ENCODE data around the gene GBGT1. TPM values are rescaled to one million over a fixed set of nuclear protein-coding genes. Genes with fewer than 3 reads are reported as not detected.
"Not testable (repeated sequence)": the region's sequence is repeated elsewhere in the genome, so short reads cannot be mapped to it uniquely, and the experiment has no call there.

The GBGT1 gene
- polyA plus RNA-seq (2012; ENCODE audit: insufficient read depth, insufficient read length, low read depth): 7.4 TPM

DNA sequence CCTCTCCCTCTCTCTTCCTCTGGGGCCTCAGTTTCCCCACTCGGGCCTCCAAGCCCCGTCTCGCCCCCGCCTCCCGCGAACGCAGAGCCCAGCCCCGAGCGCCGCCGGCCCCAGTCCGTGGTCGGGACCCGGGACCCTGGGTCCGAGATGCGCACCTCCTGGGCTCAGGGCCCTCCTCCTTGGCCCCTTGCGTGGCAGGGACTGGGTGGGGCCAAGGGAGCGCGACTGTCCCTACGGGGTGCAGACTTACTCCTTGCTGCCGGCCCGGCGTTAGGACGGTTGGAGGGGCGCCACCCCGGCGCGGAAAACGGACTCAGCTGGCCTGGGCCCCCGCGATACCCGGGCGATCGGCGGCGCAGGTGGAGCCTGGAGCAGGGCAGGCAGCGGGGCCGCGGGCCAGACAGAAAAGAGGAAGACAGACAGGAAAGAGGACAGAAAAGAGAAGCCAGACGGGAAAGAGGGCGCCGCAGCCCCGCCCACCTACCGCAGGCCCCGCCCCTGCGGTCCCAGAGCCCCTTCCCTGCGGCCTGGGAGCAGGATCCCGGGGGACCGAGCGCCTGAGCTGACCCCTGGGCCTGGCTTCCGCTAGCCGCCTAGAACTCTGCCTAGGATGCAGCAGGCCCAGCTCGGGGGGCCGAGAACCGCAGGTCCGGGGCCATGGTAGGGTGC is at the start of gene GBGT1:
Gene GBGT1, minus strand, starts transcription at position 411 of the 669 bp plus-strand sequence. CDS start 1,502 bp downstream, outside the sequence.
- no peaks in the 10 kb centered on the region for H3K27me3 ChIP-seq
- H3K36me3 ChIP-seq: no peaks in the 10 kb centered on the region
- DNase-seq: peak; percentile 84
- no peaks in the 10 kb centered on the region for H3K4me1 ChIP-seq
- peak within 1 kb of the TSS; percentile 58 for H3K4me3 ChIP-seq (ENCODE audit: low read depth, low read length)
- TF ChIP-seq, protein P1, sequence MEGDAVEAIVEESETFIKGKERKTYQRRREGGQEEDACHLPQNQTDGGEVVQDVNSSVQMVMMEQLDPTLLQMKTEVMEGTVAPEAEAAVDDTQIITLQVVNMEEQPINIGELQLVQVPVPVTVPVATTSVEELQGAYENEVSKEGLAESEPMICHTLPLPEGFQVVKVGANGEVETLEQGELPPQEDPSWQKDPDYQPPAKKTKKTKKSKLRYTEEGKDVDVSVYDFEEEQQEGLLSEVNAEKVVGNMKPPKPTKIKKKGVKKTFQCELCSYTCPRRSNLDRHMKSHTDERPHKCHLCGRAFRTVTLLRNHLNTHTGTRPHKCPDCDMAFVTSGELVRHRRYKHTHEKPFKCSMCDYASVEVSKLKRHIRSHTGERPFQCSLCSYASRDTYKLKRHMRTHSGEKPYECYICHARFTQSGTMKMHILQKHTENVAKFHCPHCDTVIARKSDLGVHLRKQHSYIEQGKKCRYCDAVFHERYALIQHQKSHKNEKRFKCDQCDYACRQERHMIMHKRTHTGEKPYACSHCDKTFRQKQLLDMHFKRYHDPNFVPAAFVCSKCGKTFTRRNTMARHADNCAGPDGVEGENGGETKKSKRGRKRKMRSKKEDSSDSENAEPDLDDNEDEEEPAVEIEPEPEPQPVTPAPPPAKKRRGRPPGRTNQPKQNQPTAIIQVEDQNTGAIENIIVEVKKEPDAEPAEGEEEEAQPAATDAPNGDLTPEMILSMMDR (IDR thresholded peaks at IDR 0.05; ENCODE audit: low read depth, low read length): no peak
- no peaks in the 10 kb centered on the region for H3K9me3 ChIP-seq

GRCh38 chr9:133210609-133211008 is 46.9 kb upstream of the GBGT1 start:
- no peaks in the 10 kb centered on the region for H3K36me3 ChIP-seq
- H3K9me3 ChIP-seq: no peaks in the 10 kb centered on the region; the same call in 1 of the 2 replicates
- no peaks in the 10 kb centered on the region for H3K27me3 ChIP-seq
- TF ChIP-seq, protein P1 (IDR thresholded peaks at IDR 0.05; ENCODE audit: low read depth, low read length): no peak
- no peak for DNase-seq
- H3K4me1 ChIP-seq: peaks cover 11% of the 10 kb centered on the region
- no peak overlapping the region for H3K4me3 ChIP-seq (ENCODE audit: low read depth, low read length)

- Histone ChIP-seq H3K36me3 (no peaks in the 10 kb centered on the region), H3K4me3 (ENCODE audit: low read depth, low read length) (no peak overlapping the region), H3K4me1 (peaks cover 8% of the 10 kb centered on the region), H3K27me3 (no peaks in the 10 kb centered on the region), H3K9me3 (no peaks in the 10 kb centered on the region; the same call in 1 of the 2 replicates)
- TF ChIP-seq, protein P1 (IDR thresholded peaks at IDR 0.05; ENCODE audit: low read depth, low read length): no peak
- DNase-seq: no peak
These were observed 46.5 kb upstream of the GBGT1 start for GRCh38 chr9:133210202-133210532.

- H3K36me3 ChIP-seq, H3K4me1 ChIP-seq, DNase-seq: not testable (repeated sequence)
These were observed 45.9 kb upstream of the GBGT1 start for GRCh38 chr9:133209327-133210201.

DNA sequence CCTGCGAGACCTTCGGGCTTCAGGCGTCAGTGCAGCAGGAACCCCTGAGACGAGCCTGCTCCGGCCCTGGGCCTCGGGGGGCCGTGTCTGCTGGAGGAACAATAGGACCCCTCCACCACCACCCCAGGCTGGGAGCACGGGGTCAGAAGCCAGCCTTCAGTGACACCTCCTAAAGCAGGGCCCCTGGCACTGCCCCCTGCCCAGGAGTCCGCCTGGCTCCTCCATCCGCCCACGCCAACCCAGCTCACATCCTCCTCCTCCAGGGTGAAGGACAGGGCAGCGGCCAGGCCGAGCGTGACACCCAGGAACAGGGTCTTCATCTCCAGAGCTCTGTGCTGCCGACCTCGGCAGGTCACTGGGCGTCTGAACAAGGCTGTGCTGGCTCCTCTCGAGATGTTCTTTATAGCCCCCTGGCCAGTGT is 45.2 kb upstream of the GBGT1 start, which contains the start of gene OBP2B:
Gene OBP2B, minus strand, starts transcription at position 371 of the 421 bp plus-strand sequence. Its CDS starts 51 bp downstream, at position 320.
- not testable (repeated sequence) for DNase-seq; H3K9me3 ChIP-seq; H3K4me1 ChIP-seq; H3K27me3 ChIP-seq; H3K36me3 ChIP-seq; H3K4me3 ChIP-seq (ENCODE audit: low read depth, low read length)

More at GRCh38 chr9:133209327-133210201, 45.9 kb upstream of the GBGT1 start:
- H3K27me3 ChIP-seq; H3K4me3 ChIP-seq (ENCODE audit: low read depth, low read length); H3K9me3 ChIP-seq: not testable (repeated sequence)

DNA sequence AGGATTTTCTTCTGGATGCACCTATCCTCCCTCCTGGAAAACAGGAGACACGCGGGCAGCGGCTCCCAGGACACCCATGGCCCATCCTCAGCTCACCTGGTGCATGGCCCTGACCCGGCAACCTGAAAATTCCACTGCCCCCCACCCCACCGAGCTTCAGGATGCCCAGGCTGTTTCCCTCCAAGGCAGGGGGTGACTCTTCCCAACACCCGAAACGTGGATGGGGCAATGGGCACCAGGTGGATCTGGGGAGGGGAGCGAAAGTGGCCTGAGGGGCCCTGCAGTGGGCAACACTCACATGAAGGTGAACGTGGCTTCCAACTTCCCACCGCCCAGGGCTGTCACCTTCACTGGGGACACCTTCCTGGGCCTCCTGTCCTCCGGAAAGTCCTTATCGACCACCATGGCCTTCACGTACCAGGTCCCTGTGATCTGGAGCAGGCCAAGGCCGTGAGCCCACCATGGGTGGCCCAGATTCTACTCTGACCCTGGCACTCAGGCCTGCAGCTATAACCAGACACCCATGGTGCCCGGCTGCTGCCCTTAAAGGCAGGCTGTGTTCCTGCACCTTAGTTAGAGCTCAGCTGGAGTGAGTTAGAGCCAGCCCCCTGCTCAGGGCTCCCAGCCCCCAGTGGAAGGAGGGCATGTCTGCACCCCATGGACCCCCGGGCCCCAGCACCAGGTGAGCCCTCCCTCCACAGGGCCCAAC is 44.6 kb upstream of the GBGT1 start:
- not testable (repeated sequence) for H3K36me3 ChIP-seq; H3K27me3 ChIP-seq; H3K4me3 ChIP-seq (ENCODE audit: low read depth, low read length); H3K4me1 ChIP-seq; DNase-seq; H3K9me3 ChIP-seq

DNA sequence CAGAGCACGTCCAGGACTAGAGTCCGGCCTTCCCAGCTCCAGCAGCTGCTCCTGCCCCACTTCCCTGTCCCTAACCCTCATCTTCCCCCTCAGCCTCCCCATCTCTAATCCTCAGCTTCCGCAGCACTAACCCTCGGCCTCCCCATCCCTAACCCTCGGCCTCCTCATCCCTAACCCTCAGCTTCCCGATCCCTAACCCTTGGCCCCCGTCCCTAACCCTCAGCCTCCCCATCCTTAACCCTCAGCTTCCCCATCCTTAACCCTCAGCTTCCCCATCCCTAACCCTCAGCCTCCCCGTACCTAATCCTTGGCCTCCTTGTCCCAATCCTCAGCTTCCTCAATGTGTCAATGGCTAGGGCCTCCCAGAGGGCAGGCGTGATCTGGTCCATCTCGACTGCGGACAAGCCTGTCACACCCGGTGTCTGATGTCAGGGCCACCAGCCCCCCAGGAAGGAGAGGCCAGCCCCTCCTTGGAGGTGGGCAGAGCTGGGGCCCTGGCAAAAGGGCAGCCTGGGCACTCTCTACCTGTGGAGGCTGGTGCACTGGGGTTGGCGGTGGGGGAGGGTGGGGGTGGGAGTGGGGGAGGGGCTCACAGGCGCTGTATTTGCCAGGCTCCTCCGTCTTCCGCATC is 43.9 kb upstream of the GBGT1 start:
- DNase-seq: no peak
- H3K4me3 ChIP-seq (ENCODE audit: low read depth, low read length): no peak overlapping the region
- no peaks in the 10 kb centered on the region for H3K27me3 ChIP-seq
- TF ChIP-seq, protein P1 (IDR thresholded peaks at IDR 0.05; ENCODE audit: low read depth, low read length): no peak
- H3K4me1 ChIP-seq: no peaks in the 10 kb centered on the region
- no peaks in the 10 kb centered on the region for H3K9me3 ChIP-seq
- H3K36me3 ChIP-seq: no peaks in the 10 kb centered on the region

Measured in BE2C (cell line).